GM18519 (cell line): ENCODE data around the gene MRPL12.

Experiments used
- ATAC-seq: cut with Tn5 transposase; IDR thresholded peaks from one replicate; pipeline ENCODE4 v1.9.1; 2021; ENCODE audit warnings: mild to moderate bottlenecking, moderate library complexity; ENCODE audit not compliant: unreplicated experiment, low FRiP score

MRPL12 gene

DNA sequence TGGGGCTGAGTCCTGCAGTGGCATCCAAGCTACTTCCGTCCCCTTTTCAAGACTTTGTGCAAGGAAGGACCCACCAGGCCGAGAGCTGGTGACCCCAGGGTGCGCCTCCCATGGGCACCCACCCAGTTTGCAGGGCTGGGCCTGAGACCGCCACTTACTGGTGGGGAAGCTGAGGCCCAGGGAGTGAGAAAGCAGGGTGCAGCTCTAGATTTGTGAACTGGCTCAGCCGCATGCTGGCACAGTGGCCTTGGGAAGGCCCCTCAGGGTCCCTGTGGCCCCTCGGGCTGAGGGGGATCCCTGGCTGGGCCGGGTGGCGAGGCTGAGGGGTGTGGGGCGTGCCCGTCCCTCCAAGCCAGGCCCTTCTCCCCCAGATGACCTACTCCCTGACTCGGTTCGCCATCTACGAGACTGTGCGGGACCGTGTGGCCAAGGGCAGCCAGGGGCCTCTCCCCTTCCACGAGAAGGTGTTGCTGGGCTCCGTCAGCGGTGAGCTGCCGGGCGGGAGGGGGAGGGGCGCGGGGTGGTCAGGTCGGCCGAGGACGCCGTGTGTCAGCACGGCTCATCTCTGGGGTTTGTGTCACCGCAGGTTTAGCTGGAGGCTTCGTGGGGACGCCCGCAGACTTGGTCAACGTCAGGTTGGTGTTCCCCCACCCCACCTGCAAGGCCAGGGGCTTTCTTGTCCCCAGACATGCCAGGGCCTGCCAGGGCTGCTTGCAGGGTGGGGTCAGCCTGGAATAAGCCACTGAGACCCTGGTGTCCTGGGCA is 12.1 kb downstream of the MRPL12 start:
- no peak for ATAC-seq

DNA sequence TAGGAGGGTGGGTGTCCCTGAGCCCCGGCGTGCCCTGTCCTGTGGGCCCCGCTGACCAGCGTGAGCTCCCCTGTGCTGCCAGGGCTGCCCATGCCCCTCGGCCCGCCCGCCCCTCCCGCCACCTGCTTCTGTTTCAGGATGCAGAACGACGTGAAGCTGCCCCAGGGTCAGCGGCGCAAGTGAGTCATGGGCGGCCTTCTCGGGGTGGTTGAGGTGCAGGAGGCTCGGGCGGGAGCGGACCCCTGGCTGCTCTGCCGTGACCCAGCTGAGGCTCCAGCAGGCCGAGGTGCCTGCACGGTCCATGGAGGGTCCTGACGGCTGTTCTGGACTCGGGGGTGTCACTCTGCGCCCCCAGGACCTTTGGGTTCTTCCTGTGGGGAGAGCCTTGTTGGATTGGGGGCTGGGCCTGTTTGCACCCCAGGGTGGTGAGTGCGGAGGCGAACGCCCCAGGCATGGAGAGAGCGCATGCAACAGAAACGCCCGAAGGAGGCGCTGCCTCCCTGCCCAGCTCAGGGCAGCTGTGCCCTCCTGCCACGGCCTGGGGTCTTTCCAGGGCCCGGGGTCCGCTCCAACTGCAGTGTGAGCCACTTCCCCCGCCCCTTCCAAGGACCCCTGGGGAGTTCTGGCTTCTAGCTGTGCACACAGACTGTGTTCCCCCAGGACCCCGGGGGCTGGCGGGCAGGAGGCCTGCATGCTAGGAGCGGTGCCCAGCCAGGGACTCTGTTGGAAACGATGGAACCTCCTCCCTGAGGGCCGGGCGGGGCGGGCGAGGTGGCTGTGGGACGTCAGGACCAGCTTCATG is 12.9 kb downstream of the MRPL12 start:
- no peak for ATAC-seq

DNA sequence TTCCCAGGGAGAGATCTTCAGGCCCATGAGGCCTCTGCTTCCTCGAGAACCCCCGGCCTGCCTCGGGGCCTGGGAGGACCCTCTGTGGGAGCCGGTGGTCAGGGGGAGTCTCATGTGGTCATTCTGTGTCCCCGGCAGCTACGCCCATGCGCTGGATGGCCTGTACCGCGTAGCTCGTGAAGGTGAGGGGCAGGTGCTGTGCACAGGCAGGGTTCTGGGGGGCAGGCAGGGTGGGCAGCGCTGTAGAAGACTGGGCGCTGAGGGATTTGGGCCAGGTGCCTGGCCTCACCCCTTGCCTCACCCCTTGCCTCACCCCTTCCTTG is 13.5 kb downstream of the MRPL12 start:
- ATAC-seq = no peak

DNA sequence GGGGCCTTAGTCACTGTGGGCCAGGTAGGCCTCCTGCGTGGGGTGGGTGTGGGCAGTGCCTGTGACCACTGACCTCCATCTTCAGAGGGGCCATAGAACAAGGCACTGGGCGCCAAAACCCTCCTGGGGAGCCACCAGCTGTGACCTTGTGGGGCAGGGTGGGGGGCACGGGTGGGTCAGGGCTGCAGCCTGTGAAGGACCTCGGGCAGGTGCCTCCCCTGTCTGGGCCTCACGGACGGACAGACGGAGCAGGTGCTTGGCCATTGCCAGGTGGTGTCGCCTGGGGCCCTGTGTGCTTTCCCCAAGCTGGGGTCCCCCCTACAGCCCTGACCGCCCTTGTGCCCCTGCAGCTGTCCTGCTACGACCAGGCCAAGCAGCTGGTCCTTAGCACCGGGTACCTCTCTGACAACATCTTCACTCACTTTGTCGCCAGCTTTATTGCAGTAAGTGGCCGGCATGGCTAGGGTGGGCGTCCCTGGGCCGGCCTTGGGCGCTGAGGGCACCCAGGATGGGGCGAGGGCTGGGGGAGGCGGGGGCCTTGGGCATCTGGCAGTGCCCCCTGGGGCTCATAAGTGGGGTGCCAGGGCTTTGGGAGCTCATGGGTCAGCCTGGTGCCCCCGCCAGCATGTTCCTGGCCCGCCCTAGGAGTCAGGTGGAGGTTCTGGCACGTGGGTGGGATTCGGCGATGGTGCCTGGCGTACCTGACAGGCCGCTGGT is 14.0 kb downstream of the MRPL12 start:
- ATAC-seq = no peak

DNA sequence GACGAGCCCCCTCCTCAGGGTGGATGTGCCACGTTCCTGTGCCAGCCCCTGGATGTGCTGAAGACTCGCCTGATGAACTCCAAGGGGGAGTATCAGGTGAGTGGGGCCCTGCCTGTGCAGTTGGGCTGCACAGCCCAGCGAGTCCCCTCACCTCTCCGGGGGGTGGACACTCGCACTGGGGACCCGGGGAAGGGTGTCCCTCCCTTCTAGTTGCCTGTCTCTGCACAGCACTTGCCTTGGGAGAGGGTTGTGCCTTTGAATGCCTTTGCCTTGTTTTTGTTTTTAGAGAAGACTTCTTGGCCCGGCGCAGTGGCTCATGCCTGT is 14.6 kb downstream of the MRPL12 start:
- ATAC-seq = no peak

DNA sequence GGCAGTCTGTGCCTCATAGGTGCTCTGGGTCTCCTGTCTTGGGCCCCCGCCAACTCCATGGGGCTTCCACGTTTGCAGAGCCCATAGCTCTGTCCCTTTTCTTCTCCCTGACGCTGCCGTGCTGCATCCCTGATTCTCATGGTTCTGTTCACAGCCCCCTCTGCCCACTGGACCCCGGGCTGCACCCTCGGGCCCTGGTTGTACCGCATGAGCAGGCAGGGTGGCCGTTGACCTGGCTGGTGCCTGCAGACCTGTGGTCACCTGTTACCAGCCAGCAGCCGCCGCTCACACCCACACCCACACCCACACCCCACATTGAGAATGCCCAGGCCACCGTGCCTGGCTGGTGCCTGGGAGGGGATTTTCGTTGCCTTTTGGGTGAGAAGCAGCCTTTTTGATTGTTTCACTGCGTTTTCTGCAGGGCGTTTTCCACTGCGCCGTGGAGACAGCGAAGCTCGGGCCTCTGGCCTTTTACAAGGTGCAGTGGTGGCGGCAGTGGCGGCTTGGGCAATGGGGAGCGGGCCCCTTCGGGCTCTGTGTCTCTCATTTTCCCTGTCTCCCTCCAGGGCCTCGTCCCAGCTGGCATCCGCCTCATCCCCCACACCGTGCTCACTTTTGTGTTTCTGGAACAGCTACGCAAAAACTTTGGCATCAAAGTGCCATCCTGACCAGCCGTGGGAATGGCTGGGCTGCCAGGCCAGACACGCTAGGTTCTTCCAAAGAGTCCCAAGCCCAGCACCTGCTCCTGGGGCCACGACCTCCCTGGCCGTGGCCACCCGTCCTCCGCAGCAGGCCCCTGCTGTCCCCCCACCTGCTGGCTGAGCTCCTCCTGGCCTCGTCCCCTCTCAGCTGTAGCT is 16.5 kb downstream of the MRPL12 start:
- no peak for ATAC-seq

DNA sequence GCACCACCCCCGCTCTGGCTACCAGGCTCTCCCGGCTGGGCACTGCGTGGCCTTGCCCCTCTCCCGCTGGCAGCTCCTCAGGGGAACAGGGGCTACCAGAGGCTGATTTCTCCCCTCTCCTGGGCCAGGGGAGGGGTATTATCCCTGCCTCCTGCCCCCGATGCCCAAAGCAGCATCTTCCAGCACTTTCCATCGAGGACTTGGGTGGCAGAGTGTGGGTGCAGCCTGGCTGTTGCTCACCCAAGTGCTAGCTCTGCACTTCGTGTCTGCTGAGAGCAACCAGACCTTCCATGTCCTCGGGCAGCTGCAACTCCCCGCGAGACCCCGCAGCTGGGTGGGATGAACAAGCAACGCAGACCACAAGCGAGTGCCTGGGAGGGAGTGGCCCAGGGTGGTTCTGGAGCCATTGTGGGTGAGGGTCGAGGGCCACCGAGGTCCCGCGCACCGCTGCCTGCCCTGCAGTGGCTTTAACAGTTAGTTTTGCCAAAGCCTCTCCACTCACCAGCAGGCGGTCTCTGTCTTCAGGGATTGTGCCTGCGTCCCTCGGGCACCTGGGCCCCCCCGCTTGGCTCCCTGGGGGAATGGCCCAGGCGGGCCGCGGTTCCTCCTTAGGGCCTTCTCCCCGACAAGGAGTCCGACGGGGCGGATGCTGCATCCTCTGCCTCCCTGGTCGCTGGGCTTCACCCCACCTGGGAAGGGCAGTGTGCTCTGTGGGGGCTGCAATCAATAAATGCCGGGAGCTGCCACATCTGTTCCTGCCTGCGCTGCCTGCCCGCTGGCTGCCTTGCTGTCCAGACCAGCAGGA is 17.3 kb downstream of the MRPL12 start:
- no peak for ATAC-seq

DNA sequence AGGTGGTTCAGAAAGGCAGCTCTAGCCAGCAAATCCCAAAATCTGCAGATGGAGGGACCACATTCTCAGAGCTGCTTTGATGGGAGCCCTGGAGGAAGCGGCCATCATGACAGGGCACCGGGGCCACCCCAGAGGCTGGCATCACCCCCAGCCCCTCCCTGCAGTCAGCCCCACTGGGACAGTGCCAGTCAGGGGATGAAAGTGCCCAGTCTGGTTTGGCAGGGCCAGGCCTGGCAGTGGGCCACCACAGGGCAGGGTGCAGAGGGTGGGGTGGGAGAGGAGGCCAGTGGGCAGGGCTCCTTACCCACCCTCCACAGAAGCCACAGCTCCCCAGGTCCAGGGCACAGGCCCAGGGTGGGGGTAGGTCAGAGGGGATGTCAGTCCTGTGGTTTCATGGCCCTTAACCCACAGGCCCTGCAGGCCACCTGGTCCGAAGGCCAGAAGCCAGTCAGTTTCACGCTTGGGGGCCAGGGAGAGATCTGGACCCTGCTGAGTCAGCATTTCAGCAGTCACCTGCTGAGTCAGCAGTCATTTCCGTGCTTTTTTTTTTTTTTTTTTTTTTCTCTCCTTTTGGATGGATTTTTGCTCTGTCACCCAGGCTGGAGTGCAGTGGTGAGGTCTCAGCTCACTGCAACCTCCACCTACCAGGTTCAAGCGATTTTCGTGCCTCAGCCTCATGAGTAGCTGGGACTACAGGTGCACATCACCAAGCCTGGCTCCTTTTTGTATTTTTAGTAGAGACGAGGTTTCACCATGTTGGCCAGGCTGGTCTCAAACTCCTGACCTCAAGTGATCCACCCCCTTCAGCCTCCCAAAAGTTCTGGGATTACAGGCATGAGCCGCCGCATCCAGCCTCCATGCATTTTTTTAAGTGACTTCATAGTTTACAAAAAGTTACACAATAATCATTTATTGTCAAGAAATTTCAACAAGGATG is 19.3 kb downstream of the MRPL12 start:
- ATAC-seq = no peak

DNA sequence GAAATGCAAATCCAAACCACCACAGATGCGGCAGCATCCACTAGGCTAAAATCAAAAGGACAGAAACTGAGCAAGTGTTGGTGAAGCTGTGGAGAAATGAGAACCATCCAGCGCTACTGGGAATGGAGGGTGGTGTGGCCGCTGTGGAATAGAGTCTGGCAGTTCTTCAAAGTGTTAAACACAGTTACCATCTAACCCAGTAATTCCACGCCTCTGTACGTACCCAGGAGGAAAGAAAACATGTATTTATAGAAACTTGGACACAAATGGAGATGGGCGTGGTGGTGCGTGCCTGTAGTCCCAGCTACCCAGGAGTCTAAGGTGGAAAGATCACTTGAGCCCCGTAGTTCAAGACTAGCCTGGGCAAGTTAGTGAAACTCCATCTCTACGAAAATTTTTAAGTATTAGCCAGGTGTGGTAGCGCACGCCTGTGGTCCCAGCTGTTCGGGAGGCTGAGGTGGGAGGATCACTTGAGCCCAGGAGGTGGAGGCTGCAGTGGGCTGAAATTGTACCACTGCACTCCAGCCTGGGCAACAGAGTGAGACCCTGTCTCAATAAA is 20.6 kb downstream of the MRPL12 start:
- no peak for ATAC-seq

DNA sequence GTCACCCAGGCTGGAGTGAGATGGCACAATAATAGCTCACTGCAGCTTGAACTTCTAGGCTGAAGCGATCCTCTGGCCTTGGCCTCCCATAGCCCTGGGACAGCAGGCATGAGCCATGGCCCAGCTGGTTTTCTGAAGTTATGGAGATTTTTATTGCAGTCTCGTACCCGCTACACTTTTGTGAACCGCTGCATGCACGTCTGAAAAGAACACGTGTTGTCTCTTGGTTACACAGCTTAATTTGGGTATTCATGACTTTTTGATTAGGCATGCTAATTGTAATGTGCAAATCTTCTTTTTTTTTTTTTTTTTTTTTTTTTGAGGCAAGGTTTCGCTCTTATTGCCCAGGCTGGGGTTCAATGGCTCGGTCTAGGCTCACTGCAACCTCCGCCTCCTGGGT is 22.3 kb downstream of the MRPL12 start:
- no peak for ATAC-seq

DNA sequence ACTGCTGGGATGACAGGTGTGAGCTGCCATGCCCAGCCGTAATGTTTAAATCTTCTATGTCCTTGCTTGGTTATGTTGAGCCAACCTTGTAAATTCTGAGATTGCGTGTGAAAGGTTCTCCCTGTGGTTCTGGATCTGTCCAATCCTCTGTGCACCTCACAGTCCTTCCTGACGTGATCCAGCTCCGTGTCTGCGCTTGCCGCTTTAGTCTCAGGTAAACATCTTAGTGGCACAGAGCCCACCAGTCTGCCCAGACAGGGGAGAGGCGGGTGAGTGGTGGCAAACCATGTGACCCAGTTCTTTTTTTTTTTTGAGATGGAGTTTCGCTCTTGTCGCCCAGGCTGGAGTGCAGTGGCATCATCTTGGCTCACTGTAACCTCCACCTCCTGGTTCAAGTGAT is 22.8 kb downstream of the MRPL12 start:
- ATAC-seq = no peak

DNA sequence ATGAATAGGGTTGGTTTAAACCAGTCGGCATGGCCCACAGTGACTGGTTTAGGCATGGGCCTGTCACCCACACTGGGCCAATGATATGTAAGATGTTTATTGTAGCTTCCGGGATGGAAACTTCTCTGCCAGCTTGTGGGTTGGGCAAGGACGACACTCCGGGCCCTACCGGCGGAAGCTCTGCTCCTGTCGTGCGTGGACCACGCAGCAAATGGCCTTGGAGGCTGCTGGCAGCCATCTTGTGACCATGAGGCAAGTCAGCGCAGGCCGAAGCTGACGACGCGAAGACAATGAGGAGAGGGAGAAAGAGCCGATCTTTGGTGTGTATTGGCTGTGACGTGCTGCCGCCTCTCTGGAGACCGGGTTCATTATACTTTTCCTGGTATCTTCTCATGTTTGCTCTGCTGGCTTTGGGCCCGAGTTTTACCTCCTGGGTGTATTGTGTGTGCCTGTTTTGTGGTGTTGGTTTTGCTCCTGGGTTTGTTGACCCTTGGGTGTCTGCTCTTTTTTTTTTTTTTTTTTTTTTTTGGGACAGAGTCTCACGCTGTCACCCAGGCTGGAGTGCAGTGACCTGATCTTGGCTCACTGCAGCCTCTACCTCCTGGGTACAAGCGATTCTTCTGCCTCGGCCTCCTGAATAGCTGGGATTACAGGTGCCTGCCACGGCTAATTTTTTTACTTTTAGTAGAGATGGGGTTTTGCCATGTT is 24.3 kb downstream of the MRPL12 start:
- ATAC-seq = no peak

DNA sequence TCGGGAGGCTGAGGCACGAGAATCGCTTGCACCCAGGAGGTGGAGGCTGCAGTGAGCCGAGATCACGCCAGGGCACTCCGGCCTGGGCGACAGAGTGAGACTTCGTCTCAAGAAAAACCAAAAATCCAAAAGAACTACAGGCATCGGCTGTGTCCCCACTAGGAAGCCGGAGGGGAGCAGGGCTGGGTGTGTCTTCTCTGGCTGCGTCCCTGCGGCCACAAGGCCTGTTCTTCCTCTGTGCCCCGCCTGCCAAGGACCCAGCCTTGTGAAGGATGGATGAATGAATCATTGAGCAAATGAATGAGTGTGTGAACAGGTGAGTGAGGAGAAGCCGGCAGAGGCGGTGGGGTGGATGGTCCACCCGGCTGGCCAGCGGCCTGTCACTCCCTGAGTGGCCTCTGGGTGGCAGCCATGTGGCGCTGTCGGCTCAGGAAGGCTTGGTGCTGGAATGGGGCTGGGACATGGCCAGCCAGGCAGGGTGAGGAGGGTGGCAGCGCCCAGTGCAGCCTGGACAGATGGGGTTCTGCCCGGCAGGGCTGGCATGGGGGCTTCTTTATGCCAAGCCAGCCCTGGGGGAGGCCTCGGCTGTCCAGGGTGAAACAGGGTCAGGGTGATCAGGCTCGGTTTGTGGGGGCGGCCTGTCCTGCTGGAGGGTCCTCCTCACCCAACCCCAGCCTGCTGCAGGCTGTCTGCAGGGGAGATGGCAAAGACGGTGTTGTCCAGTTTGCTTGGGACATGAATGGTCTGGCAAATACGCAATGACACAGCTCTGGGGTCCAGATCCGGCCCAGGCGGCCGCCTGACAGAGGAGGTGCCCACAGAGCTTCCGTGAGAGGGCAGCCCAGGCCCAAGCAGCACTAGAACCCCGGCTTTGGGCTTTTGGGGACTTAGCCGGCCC is 30.6 kb downstream of the MRPL12 start:
- ATAC-seq = no peak

DNA sequence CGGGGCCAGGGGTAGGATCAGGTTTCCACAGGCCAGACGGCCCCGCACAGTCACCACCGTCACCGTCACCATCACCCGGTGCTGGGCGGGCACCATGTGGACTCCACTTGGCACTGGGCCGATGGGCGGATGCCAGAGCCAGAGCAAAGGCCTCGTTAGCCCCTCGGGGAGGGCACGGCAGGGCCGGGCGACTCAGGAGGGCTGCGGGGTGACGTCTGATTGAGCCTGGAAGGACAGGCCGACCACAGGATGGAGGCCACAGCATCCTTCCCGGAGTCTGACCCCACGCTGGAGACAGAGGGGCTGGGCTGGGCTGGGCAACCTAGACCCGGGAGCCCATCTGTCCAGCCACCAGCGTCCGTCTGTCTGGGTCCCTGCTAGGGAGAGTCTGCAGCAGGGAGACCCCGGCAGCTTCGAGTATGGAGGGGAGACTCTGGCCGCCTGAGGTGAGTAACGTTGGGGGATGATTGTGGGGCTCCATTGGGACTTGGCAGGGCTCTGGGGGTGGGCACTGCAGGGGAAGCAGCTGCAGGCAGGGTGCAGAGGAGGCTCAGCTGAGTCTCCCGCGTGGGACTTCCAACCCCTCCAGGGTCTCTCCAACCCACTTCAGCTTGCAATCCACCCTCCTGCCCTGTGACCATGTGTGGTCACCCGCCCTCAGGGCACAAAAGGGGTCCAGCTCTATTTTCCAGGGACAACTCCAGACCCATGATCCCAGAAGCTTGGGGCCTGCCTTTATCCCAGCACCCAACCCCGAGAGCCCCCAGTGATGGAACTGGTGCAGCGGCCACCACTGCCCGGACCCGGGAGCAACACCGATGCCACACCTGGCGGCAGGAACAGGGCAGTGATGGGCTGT is 31.5 kb downstream of the MRPL12 start:
- ATAC-seq = no peak

DNA sequence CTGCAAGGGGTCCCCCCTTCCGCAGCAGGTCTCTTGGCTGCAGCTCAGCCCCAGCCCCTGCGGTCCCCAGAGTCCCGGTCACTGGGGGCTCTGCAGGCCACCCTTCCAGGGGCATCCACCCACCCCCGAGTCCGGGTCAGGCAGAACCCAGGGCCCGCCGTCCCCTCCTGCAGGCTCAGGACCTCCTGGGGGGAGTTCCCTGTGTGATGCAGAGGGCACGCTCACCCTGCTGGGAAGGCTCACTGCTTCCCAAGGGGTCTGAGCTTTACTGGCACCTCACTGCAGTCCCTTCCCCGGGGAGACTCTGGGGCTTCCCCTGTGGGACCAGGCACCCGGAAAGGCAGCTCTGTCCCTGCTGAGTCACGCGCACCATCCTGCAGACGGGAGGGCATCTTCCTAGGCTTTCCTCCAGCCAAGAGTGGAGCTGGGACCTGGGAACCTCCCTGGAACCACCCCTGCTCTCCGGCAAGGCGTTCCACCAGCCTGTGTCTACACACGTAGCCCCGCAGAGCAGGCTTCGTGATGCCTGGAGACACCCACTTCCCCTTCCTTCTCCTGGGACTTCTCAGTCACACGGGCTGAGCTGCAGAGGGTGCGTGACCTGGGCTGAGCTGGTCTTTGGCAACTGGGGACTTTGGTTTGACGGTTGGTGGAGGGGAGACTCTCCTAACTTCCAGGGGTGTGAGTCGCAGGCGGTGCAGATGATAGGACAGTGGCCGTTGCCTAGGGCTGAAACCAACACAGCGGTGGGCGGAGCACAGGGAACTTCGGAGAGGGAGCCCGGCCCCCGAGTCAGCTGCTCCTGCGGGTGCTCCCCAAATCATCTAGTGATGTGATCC is 32.3 kb downstream of the MRPL12 start:
- no peak for ATAC-seq
